PFSK-1 (cell line): ENCODE results near the gene NAA40.

ENCODE experiments used
- POLR2AphosphoS5 ChIP-seq: IDR thresholded peaks from 2 replicates; pipeline ENCODE4 v1.6.1; 2012; ENCODE audit warnings: low read depth, mild to moderate bottlenecking, control low read depth, low read length, moderate library complexity
- SIN3A ChIP-seq: IDR thresholded peaks from 2 replicates; pipeline ENCODE4 v1.6.1; 2012; ENCODE audit warnings: mild to moderate bottlenecking, low read length, moderate library complexity, borderline replicate concordance; ENCODE audit not compliant: insufficient read depth
- TAF1 ChIP-seq: IDR thresholded peaks from 2 replicates; pipeline ENCODE4 v1.6.1; 2012; ENCODE audit warnings: low read length, control low read depth, borderline replicate concordance; ENCODE audit not compliant: insufficient read depth

DNA sequence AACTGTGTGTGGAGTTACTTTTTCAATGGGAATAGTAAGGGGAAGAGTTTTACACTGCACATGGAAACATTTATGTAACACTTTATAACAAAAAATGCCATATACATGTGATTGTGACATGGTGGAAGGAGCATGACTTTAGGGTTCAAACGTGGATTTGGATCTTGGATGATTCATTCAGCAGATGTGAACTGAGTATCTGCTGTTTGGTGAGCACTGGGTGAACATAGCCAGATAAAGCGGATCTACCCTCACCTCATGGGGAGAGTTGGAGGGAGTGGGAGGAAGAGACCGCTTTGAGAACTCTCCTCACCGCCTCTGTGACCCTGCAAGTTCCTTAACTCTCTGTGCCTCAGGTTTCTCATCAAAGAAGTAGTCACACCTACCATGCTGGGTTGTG is 3.1 kb downstream of the NAA40 start:
- no peak for TF ChIP-seq POLR2AphosphoS5
- TF ChIP-seq SIN3A = no peak
- TF ChIP-seq TAF1 = no peak
